ENCODE results near the gene PAPPA. TPM values are rescaled to one million over a fixed set of nuclear protein-coding genes. Genes with fewer than 3 reads are reported as not detected.

The PAPPA gene
- total and polyA plus RNA-seq, 2 of the 8 experiments (the other 6 are each of a cell fraction or from before 2014, with no cell fraction given), result 0.18 to 0.63 TPM

GRCh38 chr9:116394070-116394469, 240.5 kb downstream of the PAPPA start (continued):
- TF ChIP-seq, protein P1, sequence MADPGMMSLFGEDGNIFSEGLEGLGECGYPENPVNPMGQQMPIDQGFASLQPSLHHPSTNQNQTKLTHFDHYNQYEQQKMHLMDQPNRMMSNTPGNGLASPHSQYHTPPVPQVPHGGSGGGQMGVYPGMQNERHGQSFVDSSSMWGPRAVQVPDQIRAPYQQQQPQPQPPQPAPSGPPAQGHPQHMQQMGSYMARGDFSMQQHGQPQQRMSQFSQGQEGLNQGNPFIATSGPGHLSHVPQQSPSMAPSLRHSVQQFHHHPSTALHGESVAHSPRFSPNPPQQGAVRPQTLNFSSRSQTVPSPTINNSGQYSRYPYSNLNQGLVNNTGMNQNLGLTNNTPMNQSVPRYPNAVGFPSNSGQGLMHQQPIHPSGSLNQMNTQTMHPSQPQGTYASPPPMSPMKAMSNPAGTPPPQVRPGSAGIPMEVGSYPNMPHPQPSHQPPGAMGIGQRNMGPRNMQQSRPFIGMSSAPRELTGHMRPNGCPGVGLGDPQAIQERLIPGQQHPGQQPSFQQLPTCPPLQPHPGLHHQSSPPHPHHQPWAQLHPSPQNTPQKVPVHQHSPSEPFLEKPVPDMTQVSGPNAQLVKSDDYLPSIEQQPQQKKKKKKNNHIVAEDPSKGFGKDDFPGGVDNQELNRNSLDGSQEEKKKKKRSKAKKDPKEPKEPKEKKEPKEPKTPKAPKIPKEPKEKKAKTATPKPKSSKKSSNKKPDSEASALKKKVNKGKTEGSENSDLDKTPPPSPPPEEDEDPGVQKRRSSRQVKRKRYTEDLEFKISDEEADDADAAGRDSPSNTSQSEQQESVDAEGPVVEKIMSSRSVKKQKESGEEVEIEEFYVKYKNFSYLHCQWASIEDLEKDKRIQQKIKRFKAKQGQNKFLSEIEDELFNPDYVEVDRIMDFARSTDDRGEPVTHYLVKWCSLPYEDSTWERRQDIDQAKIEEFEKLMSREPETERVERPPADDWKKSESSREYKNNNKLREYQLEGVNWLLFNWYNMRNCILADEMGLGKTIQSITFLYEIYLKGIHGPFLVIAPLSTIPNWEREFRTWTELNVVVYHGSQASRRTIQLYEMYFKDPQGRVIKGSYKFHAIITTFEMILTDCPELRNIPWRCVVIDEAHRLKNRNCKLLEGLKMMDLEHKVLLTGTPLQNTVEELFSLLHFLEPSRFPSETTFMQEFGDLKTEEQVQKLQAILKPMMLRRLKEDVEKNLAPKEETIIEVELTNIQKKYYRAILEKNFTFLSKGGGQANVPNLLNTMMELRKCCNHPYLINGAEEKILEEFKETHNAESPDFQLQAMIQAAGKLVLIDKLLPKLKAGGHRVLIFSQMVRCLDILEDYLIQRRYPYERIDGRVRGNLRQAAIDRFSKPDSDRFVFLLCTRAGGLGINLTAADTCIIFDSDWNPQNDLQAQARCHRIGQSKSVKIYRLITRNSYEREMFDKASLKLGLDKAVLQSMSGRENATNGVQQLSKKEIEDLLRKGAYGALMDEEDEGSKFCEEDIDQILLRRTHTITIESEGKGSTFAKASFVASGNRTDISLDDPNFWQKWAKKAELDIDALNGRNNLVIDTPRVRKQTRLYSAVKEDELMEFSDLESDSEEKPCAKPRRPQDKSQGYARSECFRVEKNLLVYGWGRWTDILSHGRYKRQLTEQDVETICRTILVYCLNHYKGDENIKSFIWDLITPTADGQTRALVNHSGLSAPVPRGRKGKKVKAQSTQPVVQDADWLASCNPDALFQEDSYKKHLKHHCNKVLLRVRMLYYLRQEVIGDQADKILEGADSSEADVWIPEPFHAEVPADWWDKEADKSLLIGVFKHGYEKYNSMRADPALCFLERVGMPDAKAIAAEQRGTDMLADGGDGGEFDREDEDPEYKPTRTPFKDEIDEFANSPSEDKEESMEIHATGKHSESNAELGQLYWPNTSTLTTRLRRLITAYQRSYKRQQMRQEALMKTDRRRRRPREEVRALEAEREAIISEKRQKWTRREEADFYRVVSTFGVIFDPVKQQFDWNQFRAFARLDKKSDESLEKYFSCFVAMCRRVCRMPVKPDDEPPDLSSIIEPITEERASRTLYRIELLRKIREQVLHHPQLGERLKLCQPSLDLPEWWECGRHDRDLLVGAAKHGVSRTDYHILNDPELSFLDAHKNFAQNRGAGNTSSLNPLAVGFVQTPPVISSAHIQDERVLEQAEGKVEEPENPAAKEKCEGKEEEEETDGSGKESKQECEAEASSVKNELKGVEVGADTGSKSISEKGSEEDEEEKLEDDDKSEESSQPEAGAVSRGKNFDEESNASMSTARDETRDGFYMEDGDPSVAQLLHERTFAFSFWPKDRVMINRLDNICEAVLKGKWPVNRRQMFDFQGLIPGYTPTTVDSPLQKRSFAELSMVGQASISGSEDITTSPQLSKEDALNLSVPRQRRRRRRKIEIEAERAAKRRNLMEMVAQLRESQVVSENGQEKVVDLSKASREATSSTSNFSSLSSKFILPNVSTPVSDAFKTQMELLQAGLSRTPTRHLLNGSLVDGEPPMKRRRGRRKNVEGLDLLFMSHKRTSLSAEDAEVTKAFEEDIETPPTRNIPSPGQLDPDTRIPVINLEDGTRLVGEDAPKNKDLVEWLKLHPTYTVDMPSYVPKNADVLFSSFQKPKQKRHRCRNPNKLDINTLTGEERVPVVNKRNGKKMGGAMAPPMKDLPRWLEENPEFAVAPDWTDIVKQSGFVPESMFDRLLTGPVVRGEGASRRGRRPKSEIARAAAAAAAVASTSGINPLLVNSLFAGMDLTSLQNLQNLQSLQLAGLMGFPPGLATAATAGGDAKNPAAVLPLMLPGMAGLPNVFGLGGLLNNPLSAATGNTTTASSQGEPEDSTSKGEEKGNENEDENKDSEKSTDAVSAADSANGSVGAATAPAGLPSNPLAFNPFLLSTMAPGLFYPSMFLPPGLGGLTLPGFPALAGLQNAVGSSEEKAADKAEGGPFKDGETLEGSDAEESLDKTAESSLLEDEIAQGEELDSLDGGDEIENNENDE (IDR thresholded peaks at IDR 0.05; ENCODE audit: insufficient replicate concordance, low read length), result no peak

Data from H1 (cell line).